ENCODE measurements around the gene PDE4B. TPM values are rescaled to one million over a fixed set of nuclear protein-coding genes. Genes with fewer than 3 reads are reported as not detected.

Gene PDE4B
- polyA plus RNA-seq, 2 of the 4 experiments (the other 2 are of a cell fraction), result 20.2 to 56.8 TPM

GRCh38 chr1:66393586-66394287 lies 601.0 kb downstream of the PDE4B start (continued):
- TF ChIP-seq PBX3 (IDR thresholded peaks at IDR 0.05) (no peak), REST (IDR thresholded peaks at IDR 0.05) (no peak), HDAC2 (IDR thresholded peaks at IDR 0.05) (no peak), POLR2A (IDR thresholded peaks at IDR 0.05; ENCODE audit: low read length) (no peak)

- 87% methylated on average over 5 of the region's 5 CpGs for whole genome bisulfite sequencing (ENCODE audit: missing lambda C conversion rate)
- peaks cover 2% of the 10 kb centered on the region; the same call in 1 of the 3 replicates for H3K9me3 ChIP-seq
- FAIRE-seq, result no peak
Measured at GRCh38 chr1:66394603-66395002, 601.9 kb downstream of the PDE4B start.

GRCh38 chr1:66395202-66396061 lies 602.7 kb downstream of the PDE4B start:
- CTCF ChIA-PET, result interaction anchor here (1.7 kb wide), 1 partner anchor 15 kb away, joined by 6 read pairs; no protein-coding TSS in a partner anchor
- no peak overlapping the region for H3K4me2 ChIP-seq
- H3K4me3 ChIP-seq, result no peak overlapping the region
- peaks cover 8% of the 10 kb centered on the region; the same call in 2 of the 3 replicates for H3K4me1 ChIP-seq
- FAIRE-seq (no peak), ATAC-seq (no peak), DNase-seq (ENCODE audit: low read depth in 1 of 2, low spot score in 1 of 2) (no peak)
- 63% methylated on average over 9 of the region's 9 CpGs for WGBS (ENCODE audit: missing lambda C conversion rate)
- no peaks in the 10 kb centered on the region for H3K9me3 ChIP-seq
- H3K27ac ChIP-seq, result no peak overlapping the region
- TF ChIP-seq EHMT2 (IDR thresholded peaks at IDR 0.05; ENCODE audit: low read depth) (no peak), RCOR1 (IDR thresholded peaks at IDR 0.05; ENCODE audit: low read depth, low read length) (no peak), ESRRA (IDR thresholded peaks at IDR 0.05; ENCODE audit: borderline replicate concordance, low read length) (no peak)
- POLR2A ChIA-PET, result no interaction called here

More at GRCh38 chr1:66394603-66395002, 601.9 kb downstream of the PDE4B start:
- no peak for TF ChIP-seq RARB (CRISPR knock-in tag; IDR thresholded peaks at IDR 0.05)
- Histone ChIP-seq H3K4me1 (peaks cover 2% of the 10 kb centered on the region; the same call in 1 of the 3 replicates), H3K4me3 (no peak overlapping the region), H3K27ac (no peak overlapping the region), H3K4me2 (no peak overlapping the region)
- ChIA-PET CTCF (interaction anchor here (1.7 kb wide), 1 partner anchor 15 kb away, joined by 6 read pairs; no protein-coding TSS in a partner anchor), POLR2A (no interaction called here)
- DNase-seq (ENCODE audit: low read depth in 1 of 2, low spot score in 1 of 2), result no peak
- ATAC-seq, result no peak

- CTCF ChIA-PET, result no interaction called here
- FAIRE-seq, result no peak
Measured at GRCh38 chr1:66396212-66396890, 603.7 kb downstream of the PDE4B start.

More at GRCh38 chr1:66396212-66396890, 603.7 kb downstream of the PDE4B start:
- peaks cover 8% of the 10 kb centered on the region; the same call in 2 of the 3 replicates for H3K4me1 ChIP-seq
- ATAC-seq (no peak), DNase-seq (ENCODE audit: low read depth in 1 of 2, low spot score in 1 of 2) (no peak)
- 81% methylated on average over 7 of the region's 7 CpGs for WGBS (ENCODE audit: missing lambda C conversion rate)
- POLR2A ChIA-PET, result no interaction called here
- no peak overlapping the region for H3K4me3 ChIP-seq
- no peak overlapping the region for H3K4me2 ChIP-seq
- H3K27ac ChIP-seq, result no peak overlapping the region
- no peak for TF ChIP-seq RCOR1 (IDR thresholded peaks at IDR 0.05; ENCODE audit: low read depth, low read length)
- no peak for TF ChIP-seq ZC3H11A (IDR thresholded peaks at IDR 0.05)
- TF ChIP-seq HDAC2 (IDR thresholded peaks at IDR 0.05), result no peak
- no peak for TF ChIP-seq HMGXB4 (CRISPR knock-in tag; IDR thresholded peaks at IDR 0.05; ENCODE audit: borderline replicate concordance)
- no peak for TF ChIP-seq PHF8 (IDR thresholded peaks at IDR 0.05; ENCODE audit: borderline replicate concordance, low read depth)
- no peak for TF ChIP-seq CTCF (IDR thresholded peaks at IDR 0.05)
- no peak for TF ChIP-seq ESRRA (IDR thresholded peaks at IDR 0.05; ENCODE audit: borderline replicate concordance, low read length)
- TF ChIP-seq MAFK (IDR thresholded peaks at IDR 0.05; ENCODE audit: partially characterized antibody), result no peak
- H3K9me3 ChIP-seq, result no peaks in the 10 kb centered on the region

Measured in A549 (cell line).